ENCODE results near the gene DCUN1D5. TPM values are rescaled to one million over a fixed set of nuclear protein-coding genes. Genes with fewer than 3 reads are reported as not detected.

The DCUN1D5 gene
- total and polyA plus RNA-seq, 2 of the 8 experiments (the other 6 are each of a cell fraction or from before 2014, with no cell fraction given): 76.1 to 95.4 TPM

GRCh38 chr11:103061656-103062055, 30.3 kb downstream of the DCUN1D5 start:
- no peak overlapping the region for H3K4ac ChIP-seq (replicated peaks; ENCODE audit: insufficient read length, low read depth, low read length)
- no peak overlapping the region for H4K5ac ChIP-seq (ENCODE audit: insufficient read length, low read depth, low read length)
- no peak overlapping the region for H3K4me3 ChIP-seq (ENCODE audit: extremely low read depth in 1 of 4, insufficient read depth in 2 of 4, low read depth in 3 of 4, low read length in 4 of 4)
- no peak overlapping the region for H2AK5ac ChIP-seq (ENCODE audit: low read depth, low read length)
- peaks cover 0 to 1% (median 0%) of the 10 kb centered on the region in 4 experiments; a peak in 1 of 7 replicates for H3K27me3 ChIP-seq (replicated peaks in 1 of 4; ENCODE audit: control insufficient read depth in 3 of 4, extremely low read depth in 1 of 4, insufficient read depth in 3 of 4, low read length in 3 of 4)
- H3K23me2 ChIP-seq (ENCODE audit: low read depth, low read length): no peaks in the 10 kb centered on the region
- no peak overlapping the region for H2BK120ac ChIP-seq (replicated peaks; ENCODE audit: low read depth, low read length)
- H3K14ac ChIP-seq (ENCODE audit: insufficient read length): no peak overlapping the region
- H3K79me1 ChIP-seq (ENCODE audit: low read depth, low read length): no peaks in the 10 kb centered on the region
- no peak overlapping the region for H3K18ac ChIP-seq (ENCODE audit: extremely low read depth, low read length)
- no peaks in the 10 kb centered on the region for H3K9me3 ChIP-seq (ENCODE audit: insufficient read depth in 2 of 2, low read depth in 1 of 2, low read length in 1 of 2)
- H3K27ac ChIP-seq (ENCODE audit: low read depth, low read length): no peak overlapping the region
- no peak overlapping the region for H3K4me2 ChIP-seq (ENCODE audit: insufficient read depth in 1 of 2, low read depth in 2 of 2, low read length in 2 of 2)
- H3K4me1 ChIP-seq (replicated peaks in 1 of 4; ENCODE audit: control insufficient read depth in 3 of 4, insufficient read depth in 4 of 4, low read length in 3 of 4): no peaks in the 10 kb centered on the region
- FAIRE-seq (no peak), DNase-seq (ENCODE audit: low read depth in 1 of 2, low spot score in 2 of 2) (no peak)
- H4K8ac ChIP-seq (ENCODE audit: extremely low read depth, insufficient read depth, low read length): no peak overlapping the region; the same call in 1 of the 2 replicates
- no peaks in the 10 kb centered on the region for H3K79me2 ChIP-seq (ENCODE audit: control insufficient read depth in 1 of 2, insufficient read depth in 2 of 2, low read length in 2 of 2)
- CTCF ChIA-PET (ENCODE audit: partially characterized antibody): no interaction called here
- no peak overlapping the region for H2BK12ac ChIP-seq (ENCODE audit: low read depth, low read length)
- no peak overlapping the region for H2BK20ac ChIP-seq (ENCODE audit: low read length)
- H2BK15ac ChIP-seq (ENCODE audit: low read length): no peak overlapping the region
- POLR2A ChIA-PET (ENCODE audit: partially characterized antibody): no interaction called here
- no peak overlapping the region for H3K56ac ChIP-seq (replicated peaks; ENCODE audit: insufficient read length, low read depth, low read length)
- H2AFZ ChIP-seq (ENCODE audit: low read length): no peak overlapping the region
- H3K9ac ChIP-seq (replicated peaks in 1 of 4; ENCODE audit: extremely low read depth in 1 of 4, low read depth in 3 of 4, low read length in 3 of 4): no peak overlapping the region
- H3K36me3 ChIP-seq (ENCODE audit: control insufficient read depth in 2 of 4, insufficient read depth in 4 of 4, low read length in 3 of 4): peaks cover 12 to 67% (median 37%) of the 10 kb centered on the region in 4 experiments
- H4K20me1 ChIP-seq (replicated peaks in 1 of 2; ENCODE audit: control insufficient read depth in 1 of 2, insufficient read depth in 2 of 2, low read length in 2 of 2): no peaks in the 10 kb centered on the region
- H3K23ac ChIP-seq (ENCODE audit: insufficient read length): no peak overlapping the region
- H2BK5ac ChIP-seq (ENCODE audit: low read depth, low read length): no peak overlapping the region
- 100% methylated on average over 1 of the region's 1 CpG; no CpG with 5 or more reads in 1 of the 2 experiments for WGBS, 2 experiments (ENCODE audit: extremely low coverage in 1 of 2, insufficient coverage in 1 of 2, insufficient read length in 1 of 2, insufficient replicate concordance in 2 of 2, low coverage in 1 of 2, low lambda C conversion rate in 2 of 2, missing lambda C conversion rate in 1 of 2)
- no peak overlapping the region for H4K91ac ChIP-seq (replicated peaks; ENCODE audit: insufficient read length, low read length)
- TF ChIP-seq SUZ12 (IDR thresholded peaks at IDR 0.05; ENCODE audit: low read length) (no peak), USF2 (IDR thresholded peaks at IDR 0.05; ENCODE audit: low read length) (no peak), RFX5 (IDR thresholded peaks at IDR 0.05; ENCODE audit: borderline replicate concordance, low read depth, low read length) (no peak)
